Measurements from ENCODE around the gene FAM13C. TPM values are rescaled to one million over a fixed set of nuclear protein-coding genes. Genes with fewer than 3 reads are reported as not detected.
A peak's percentile ranks its signal among the peaks of the same experiment; 100 is the strongest.

FAM13C gene
- total RNA-seq, 4 donors from 2014 or later: 10.3 to 36.9 (median 20.6) TPM

DNA sequence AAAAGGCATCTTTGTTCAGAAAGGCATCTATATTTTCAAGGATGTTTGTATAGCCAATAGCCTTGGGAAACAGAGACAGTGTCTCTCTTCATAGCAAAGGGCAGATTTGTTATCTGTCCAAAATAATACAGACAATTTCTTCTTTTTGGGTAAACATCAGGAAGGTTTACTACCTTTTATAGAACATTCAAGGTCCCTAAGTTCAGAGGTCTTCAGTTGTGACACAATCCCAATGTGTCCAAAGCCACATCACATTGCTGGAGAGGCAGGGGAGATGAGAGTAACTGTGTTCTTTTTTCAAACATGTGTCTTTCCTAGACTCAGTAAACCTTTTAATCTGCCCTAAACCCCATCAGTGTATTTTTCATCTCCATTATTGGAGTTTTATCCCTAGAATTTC lies 33.6 kb upstream of the FAM13C start:
- Histone ChIP-seq H3K36me3 (no peaks in the 10 kb centered on the region), H3K27me3 (no peaks in the 10 kb centered on the region), H3K4me1 (no peaks in the 10 kb centered on the region), H3K4me3 (no peak overlapping the region), H3K9me3 (peaks cover 0 to 15% (median 3%) of the 10 kb centered on the region in 4 donors), H3K27ac (no peak overlapping the region)
- no peak for DNase-seq (ENCODE audit: low spot score in 2 of 2)
- TF ChIP-seq, protein P1, sequence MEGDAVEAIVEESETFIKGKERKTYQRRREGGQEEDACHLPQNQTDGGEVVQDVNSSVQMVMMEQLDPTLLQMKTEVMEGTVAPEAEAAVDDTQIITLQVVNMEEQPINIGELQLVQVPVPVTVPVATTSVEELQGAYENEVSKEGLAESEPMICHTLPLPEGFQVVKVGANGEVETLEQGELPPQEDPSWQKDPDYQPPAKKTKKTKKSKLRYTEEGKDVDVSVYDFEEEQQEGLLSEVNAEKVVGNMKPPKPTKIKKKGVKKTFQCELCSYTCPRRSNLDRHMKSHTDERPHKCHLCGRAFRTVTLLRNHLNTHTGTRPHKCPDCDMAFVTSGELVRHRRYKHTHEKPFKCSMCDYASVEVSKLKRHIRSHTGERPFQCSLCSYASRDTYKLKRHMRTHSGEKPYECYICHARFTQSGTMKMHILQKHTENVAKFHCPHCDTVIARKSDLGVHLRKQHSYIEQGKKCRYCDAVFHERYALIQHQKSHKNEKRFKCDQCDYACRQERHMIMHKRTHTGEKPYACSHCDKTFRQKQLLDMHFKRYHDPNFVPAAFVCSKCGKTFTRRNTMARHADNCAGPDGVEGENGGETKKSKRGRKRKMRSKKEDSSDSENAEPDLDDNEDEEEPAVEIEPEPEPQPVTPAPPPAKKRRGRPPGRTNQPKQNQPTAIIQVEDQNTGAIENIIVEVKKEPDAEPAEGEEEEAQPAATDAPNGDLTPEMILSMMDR (IDR thresholded peaks at IDR 0.05): no peak
- TF ChIP-seq POLR2A (IDR thresholded peaks at IDR 0.05): no peak
- no peak for TF ChIP-seq EP300 (IDR thresholded peaks at IDR 0.05)

DNA sequence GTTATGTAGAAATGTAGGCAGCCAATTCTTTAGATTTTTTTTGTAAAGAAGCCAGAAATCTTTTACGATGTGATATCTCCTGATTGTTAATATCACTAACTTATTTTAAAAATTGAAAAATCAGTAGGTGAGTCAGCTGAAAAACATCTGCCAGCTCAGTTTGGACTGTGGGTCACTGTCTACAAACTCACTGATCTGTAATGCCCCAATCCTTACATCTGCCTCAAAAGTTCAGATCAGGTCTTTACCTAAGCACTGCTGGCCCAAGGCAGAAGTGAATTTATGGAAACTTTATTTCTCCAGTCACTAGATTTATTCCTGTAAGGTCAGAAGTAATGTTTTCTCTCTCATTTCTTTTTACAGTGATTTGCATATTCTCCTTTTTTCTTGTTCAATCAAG lies 31.0 kb upstream of the FAM13C start:
- H3K27me3 ChIP-seq: no peaks in the 10 kb centered on the region
- TF ChIP-seq EP300 (IDR thresholded peaks at IDR 0.05) (no peak), POLR2A (IDR thresholded peaks at IDR 0.05) (no peak)
- TF ChIP-seq, protein P1 (IDR thresholded peaks at IDR 0.05): no peak
- WGBS, 2 donors: 68 to 69% methylated on average over 1 of the region's 1 CpG
- H3K9me3 ChIP-seq: peaks cover 0 to 7% (median 0%) of the 10 kb centered on the region in 4 donors
- no peak overlapping the region for H3K4me3 ChIP-seq
- no peak for DNase-seq (ENCODE audit: low spot score in 2 of 2)
- peaks cover 0 to 2% (median 0%) of the 10 kb centered on the region in 4 donors for H3K4me1 ChIP-seq
- H3K27ac ChIP-seq: no peak overlapping the region
- H3K36me3 ChIP-seq: no peaks in the 10 kb centered on the region

DNA sequence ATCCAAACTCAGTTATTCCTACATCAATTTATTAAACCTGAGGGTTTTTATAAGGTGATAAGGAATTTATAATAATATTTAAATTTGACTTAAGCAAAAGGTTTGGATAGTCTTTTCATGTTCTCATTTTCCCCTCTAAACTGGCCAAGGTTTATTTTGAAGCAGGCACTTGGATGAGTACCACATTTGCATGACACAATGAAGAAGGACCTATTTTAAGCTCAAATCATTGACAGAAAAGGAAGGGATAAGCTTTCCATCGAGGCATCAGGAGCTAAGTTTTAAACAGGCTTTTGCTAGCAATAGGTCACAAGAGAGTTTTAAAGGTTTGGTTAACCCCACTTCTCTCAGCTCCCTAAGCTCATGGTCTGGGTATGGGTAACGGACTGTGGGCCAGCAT lies 28.7 kb upstream of the FAM13C start:
- Histone ChIP-seq H3K27me3 (no peaks in the 10 kb centered on the region), H3K4me1 (peaks cover 0 to 15% (median 0%) of the 10 kb centered on the region in 4 donors), H3K27ac (no peak overlapping the region), H3K36me3 (no peaks in the 10 kb centered on the region), H3K9me3 (no peaks in the 10 kb centered on the region), H3K4me3 (no peak overlapping the region)
- WGBS, 2 donors: 69 to 77% methylated on average over 2 of the region's 2 CpGs
- TF ChIP-seq EP300 (IDR thresholded peaks at IDR 0.05): no peak
- TF ChIP-seq POLR2A (IDR thresholded peaks at IDR 0.05): no peak
- TF ChIP-seq, protein P1 (IDR thresholded peaks at IDR 0.05): no peak
- DNase-seq (ENCODE audit: low spot score in 2 of 2): no peak

DNA sequence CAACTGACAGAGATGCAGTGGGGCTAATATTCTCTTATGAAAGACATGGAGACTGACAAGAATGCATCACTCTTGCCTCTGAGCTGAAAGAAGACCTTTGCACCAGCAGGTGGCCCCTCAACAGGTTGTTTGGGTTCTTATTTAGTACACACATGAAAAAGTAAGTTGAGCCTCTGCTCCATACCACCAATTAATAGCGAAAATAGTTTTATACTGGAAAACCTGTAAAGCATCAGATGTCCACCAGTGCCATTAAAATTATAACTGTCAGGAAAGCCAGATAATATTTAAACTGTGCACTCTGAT lies 26.3 kb upstream of the FAM13C start:
- DNase-seq (ENCODE audit: low spot score in 2 of 2): no peak
- TF ChIP-seq POLR2A (IDR thresholded peaks at IDR 0.05): no peak
- TF ChIP-seq, protein P1 (IDR thresholded peaks at IDR 0.05): no peak
- no peak for TF ChIP-seq EP300 (IDR thresholded peaks at IDR 0.05)
- 97% methylated on average over 1 of the region's 1 CpG for WGBS, 2 donors
- H3K4me1 ChIP-seq: peaks cover 0 to 15% (median 0%) of the 10 kb centered on the region in 4 donors
- no peaks in the 10 kb centered on the region for H3K27me3 ChIP-seq
- no peak overlapping the region for H3K27ac ChIP-seq
- no peaks in the 10 kb centered on the region for H3K9me3 ChIP-seq
- H3K4me3 ChIP-seq: no peak overlapping the region
- no peaks in the 10 kb centered on the region for H3K36me3 ChIP-seq

DNA sequence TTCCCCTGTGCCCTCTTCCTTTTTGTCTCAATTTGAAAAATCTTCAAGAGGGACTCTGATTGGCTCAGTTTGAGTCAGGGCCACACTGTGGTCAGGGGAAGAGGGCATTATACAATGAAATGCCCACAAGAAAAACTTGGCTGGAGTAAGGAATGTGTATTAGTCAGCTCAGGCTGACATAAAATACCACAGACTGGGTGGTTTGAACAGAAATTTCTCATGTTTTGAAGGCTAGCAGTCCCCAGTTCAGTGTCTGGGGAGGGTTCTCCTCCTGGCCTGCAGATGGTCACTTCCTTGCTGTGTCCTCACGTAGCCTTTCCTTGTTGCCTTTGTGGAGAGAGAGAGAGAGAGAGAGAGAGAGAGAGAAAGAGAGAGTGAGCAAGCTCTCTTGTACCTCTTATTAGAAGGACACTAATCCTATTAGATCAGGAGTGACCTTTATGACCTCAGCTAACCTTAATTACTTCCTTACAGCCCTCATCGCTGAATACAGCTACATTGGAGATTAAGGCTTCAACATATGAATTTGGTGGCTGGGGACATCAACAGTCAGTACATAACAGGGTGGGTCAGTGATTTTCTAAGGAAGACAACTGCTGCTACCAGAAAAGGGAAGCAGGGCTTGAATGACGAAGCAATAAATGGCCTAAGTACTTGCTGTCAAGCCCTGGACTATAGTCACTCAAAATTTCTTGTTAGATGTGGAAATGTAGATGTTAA lies 25.8 kb upstream of the FAM13C start:
- peak overlapping the region in 2 of 4 donors; percentile 11 to 35 for H3K27ac ChIP-seq
- WGBS, 2 donors: 37 to 49% methylated on average over 3 of the region's 3 CpGs
- H3K27me3 ChIP-seq: no peaks in the 10 kb centered on the region
- no peak for DNase-seq (ENCODE audit: low spot score in 2 of 2)
- peaks cover 0 to 20% (median 0%) of the 10 kb centered on the region in 4 donors for H3K4me1 ChIP-seq
- TF ChIP-seq, protein P1 (IDR thresholded peaks at IDR 0.05): no peak
- TF ChIP-seq POLR2A (IDR thresholded peaks at IDR 0.05): no peak
- TF ChIP-seq EP300 (IDR thresholded peaks at IDR 0.05): no peak
- H3K9me3 ChIP-seq: no peaks in the 10 kb centered on the region
- no peaks in the 10 kb centered on the region for H3K36me3 ChIP-seq
- no peak overlapping the region for H3K4me3 ChIP-seq

All from tibial nerve (tissue), 4 donors.